Spinal cord (tissue), 10 donors: ENCODE measurements around the gene AGAP6. TPM values are rescaled to one million over a fixed set of nuclear protein-coding genes. Genes with fewer than 3 reads are reported as not detected.
"Not testable (repeated sequence)": the region's sequence is repeated elsewhere in the genome, so short reads cannot be mapped to it uniquely, and the experiment has no call there.

Source experiments
- DNase-seq, 6 donors: peaks; one replicate each; pipeline versions ENCODE4 v3.0.0 to v3.0.0-alpha.2; 2013 to 2015; ENCODE audit warnings: low spot score in 6 of 6, low read depth in 4 of 6
- H3K27ac ChIP-seq: one replicate; pipeline ENCODE4 v1.5.1; 2013; ENCODE audit warnings: low read depth, low read length, control low read depth
- H3K27me3 ChIP-seq: one replicate; pipeline ENCODE4 v1.6.1; 2013; ENCODE audit warnings: low read length; ENCODE audit not compliant: control insufficient read depth, insufficient read depth
- H3K36me3 ChIP-seq: one replicate; pipeline ENCODE4 v1.6.1; 2013; ENCODE audit warnings: low read length; ENCODE audit not compliant: control insufficient read depth, insufficient read depth
- H3K4me1 ChIP-seq: one replicate; pipeline ENCODE4 v1.6.1; 2013; ENCODE audit warnings: low read length; ENCODE audit not compliant: control insufficient read depth, insufficient read depth
- H3K4me3 ChIP-seq: one replicate; pipeline ENCODE4 v1.5.1; 2013; ENCODE audit warnings: low read depth, low read length, control low read depth
- H3K9me3 ChIP-seq: one replicate; pipeline ENCODE4 v1.6.1; 2013; ENCODE audit warnings: low read length; ENCODE audit not compliant: control insufficient read depth, insufficient read depth
- WGBS: methylation state at CpG from one replicate; pipeline ENCODE4 v1.1.5; 2013; ENCODE audit warnings: missing lambda C conversion rate; ENCODE audit not compliant: insufficient coverage; 5-methylcytosine and 5-hydroxymethylcytosine counted together
- polyA plus RNA-seq, 2 donors: library from polyadenylated mRNA; unstranded; fragments of 120-200 nt; gene quantifications; one replicate each; pipeline ENCODE4 v1.2.1, GENCODE V29; 2013; ENCODE audit not compliant: insufficient read length in 2 of 2
- total RNA-seq, 2 donors: library from RNA; depleted of rRNA in 1 of 2; stranded (reverse); fragments of 120-200 nt in 1 of 2; fragments of >200 nt in 1 of 2; gene quantifications; one replicate each; pipeline versions ENCODE4 v1.2.3 to v1.2.4, GENCODE V29; 2013 to 2014
- donor health status: healthy.

AGAP6 gene
- total and polyA plus RNA-seq, 4 donors = 5.4 to 37.3 (median 18.0) TPM

GRCh38 chr10:49971466-49971865 is 16.7 kb upstream of the AGAP6 start:
- H3K4me3 ChIP-seq, H3K27ac ChIP-seq, DNase-seq, H3K36me3 ChIP-seq, H3K4me1 ChIP-seq, H3K9me3 ChIP-seq, H3K27me3 ChIP-seq: not testable (repeated sequence)
- no CpG with 5 or more reads among the region's 2 CpGs for WGBS

GRCh38 chr10:49972094-49972493 is 16.1 kb upstream of the AGAP6 start:
- not testable (repeated sequence) for H3K36me3 ChIP-seq, DNase-seq, H3K4me1 ChIP-seq, H3K9me3 ChIP-seq, H3K4me3 ChIP-seq, H3K27me3 ChIP-seq, H3K27ac ChIP-seq
- WGBS = no CpG with 5 or more reads among the region's 3 CpGs

- WGBS = 100% methylated on average over 2 of the region's 3 CpGs
- not testable (repeated sequence) for H3K9me3 ChIP-seq, H3K36me3 ChIP-seq, H3K4me3 ChIP-seq, H3K27ac ChIP-seq, DNase-seq, H3K27me3 ChIP-seq, H3K4me1 ChIP-seq
Observed at GRCh38 chr10:49977756-49978155, 10.4 kb upstream of the AGAP6 start.

GRCh38 chr10:49987207-49987606 is 999 bp upstream of the AGAP6 start:
- not testable (repeated sequence) for H3K4me3 ChIP-seq, DNase-seq, H3K27ac ChIP-seq, H3K36me3 ChIP-seq, H3K27me3 ChIP-seq, H3K9me3 ChIP-seq, H3K4me1 ChIP-seq
- WGBS = 90% methylated on average over 1 of the region's 3 CpGs

- H3K4me3 ChIP-seq, H3K36me3 ChIP-seq, H3K9me3 ChIP-seq, H3K27me3 ChIP-seq, H3K27ac ChIP-seq, H3K4me1 ChIP-seq, DNase-seq: not testable (repeated sequence)
- WGBS = no CpG with 5 or more reads among the region's 5 CpGs
Observed at GRCh38 chr10:49995321-49995720, 7.1 kb downstream of the AGAP6 start.

- not testable (repeated sequence) for DNase-seq
Observed at GRCh38 chr10:50014024-50014423, 25.8 kb downstream of the AGAP6 start.

GRCh38 chr10:50015596-50016220 is 27.5 kb downstream of the AGAP6 start:
- H3K4me3 ChIP-seq, H3K27me3 ChIP-seq, H3K27ac ChIP-seq, H3K9me3 ChIP-seq, DNase-seq, H3K4me1 ChIP-seq, H3K36me3 ChIP-seq: not testable (repeated sequence)
- 79% methylated on average over 2 of the region's 9 CpGs for WGBS

More at GRCh38 chr10:50014024-50014423, 25.8 kb downstream of the AGAP6 start:
- not testable (repeated sequence) for H3K27ac ChIP-seq, H3K27me3 ChIP-seq, H3K36me3 ChIP-seq, H3K4me1 ChIP-seq, H3K4me3 ChIP-seq, H3K9me3 ChIP-seq
- WGBS = no CpG with 5 or more reads among the region's 7 CpGs

GRCh38 chr10:50016926-50017325 is 28.7 kb downstream of the AGAP6 start:
- H3K27ac ChIP-seq, H3K9me3 ChIP-seq: not testable (repeated sequence)
- no CpG with 5 or more reads among the region's 5 CpGs for WGBS

GRCh38 chr10:50017646-50018045 is 29.4 kb downstream of the AGAP6 start:
- H3K4me3 ChIP-seq, H3K36me3 ChIP-seq, DNase-seq, H3K27ac ChIP-seq, H3K9me3 ChIP-seq, H3K27me3 ChIP-seq, H3K4me1 ChIP-seq: not testable (repeated sequence)
- no CpG with 5 or more reads among the region's 5 CpGs for WGBS

More at GRCh38 chr10:50016926-50017325, 28.7 kb downstream of the AGAP6 start:
- H3K36me3 ChIP-seq, DNase-seq, H3K4me1 ChIP-seq, H3K4me3 ChIP-seq, H3K27me3 ChIP-seq: not testable (repeated sequence)

GRCh38 chr10:50019279-50019678 is 31.1 kb downstream of the AGAP6 start:
- DNase-seq, H3K36me3 ChIP-seq, H3K27me3 ChIP-seq, H3K27ac ChIP-seq, H3K9me3 ChIP-seq, H3K4me3 ChIP-seq, H3K4me1 ChIP-seq: not testable (repeated sequence)
- WGBS = 85% methylated on average over 3 of the region's 3 CpGs
